Motor neuron (in vitro differentiated cells): ENCODE data around the gene CNOT4. TPM values are rescaled to one million over a fixed set of nuclear protein-coding genes. Genes with fewer than 3 reads are reported as not detected.
A peak's percentile ranks its signal among the peaks of the same experiment; 100 is the strongest.
"Not testable (repeated sequence)": the region's sequence is repeated elsewhere in the genome, so short reads cannot be mapped to it uniquely, and the experiment has no call there.

Experiments used
- ATAC-seq, 8 experiments: fragments of 200-7000 bp; cut with Tn5 transposase; replicated peaks in 6 of 8; 2 replicates each; pipeline ENCODE4 v1.8.0; 2021; ENCODE audit warnings: mild to moderate bottlenecking in 8 of 8, moderate library complexity in 8 of 8
- H3K27ac ChIP-seq, 2 donors: fragments of 250-450 bp; sonication (Bioruptor Pico); 2 replicates each; pipeline ENCODE4 v1.9.0; 2021; ENCODE audit warnings: antibody characterized with exemption in 2 of 2, mild to moderate bottlenecking in 2 of 2, moderate library complexity in 1 of 2
- H3K4me1 ChIP-seq, 2 donors: fragments of 250-450 bp; sonication (Bioruptor Pico); replicated peaks in 1 of 2; 2 replicates each; pipeline ENCODE4 v1.6.1; 2021; ENCODE audit warnings: antibody characterized with exemption in 2 of 2, mild to moderate bottlenecking in 2 of 2, moderate library complexity in 1 of 2
- H3K4me3 ChIP-seq, 5 donors: fragments of 250-450 bp; sonication (Bioruptor Pico); 2 replicates each; pipeline ENCODE4 v1.9.0; 2021; ENCODE audit warnings: antibody characterized with exemption in 5 of 5, mild to moderate bottlenecking in 5 of 5, moderate library complexity in 4 of 5
- WGBS, 10 experiments: fragments of 450-650 bp; shearing (Covaris generic); methylation state at CpG; one replicate each; pipeline ENCODE4 v1.0.0; 2022; 5-methylcytosine and 5-hydroxymethylcytosine counted together
- in situ Hi-C, 9 experiments: fragments of 400-800 bp; cut with MboI; loops; one replicate each; pipeline ENCODE4 v1.15.0; 2021; ENCODE audit warnings: low sequenced_read_pairs in 9 of 9, low pct_unique_long_range_greater_than_20kb in 2 of 9; ENCODE audit not compliant: unreplicated experiment in 9 of 9
- total RNA-seq, 8 experiments: library from RNA; unstranded; fragments of 300-600 nt; gene quantifications; 2 replicates each; pipeline versions ENCODE4 v1.2.3 to v1.2.4, GENCODE V29; 2022

CNOT4 gene
- total RNA-seq, 8 experiments from 2014 or later: 10.5 to 22.6 (median 15.5) TPM

GRCh38 chr7:135335628-135336139 is 174.2 kb downstream of the CNOT4 start:
- Histone ChIP-seq H3K27ac (no peak overlapping the region), H3K4me3 (no peak overlapping the region), H3K4me1 (peaks cover 0 to 3% of the 10 kb centered on the region in 2 donors)
- in situ Hi-C loops: no loop called here
- ATAC-seq: peak; percentile 76 to 100 (median 87)
- 0 to 43% (median 0%) methylated on average over 1 of the region's 9 CpGs; no CpG with 5 or more reads in 5 of the 10 experiments for WGBS, 10 experiments

GRCh38 chr7:135334830-135335543 is 174.9 kb downstream of the CNOT4 start:
- H3K27ac ChIP-seq: no peak overlapping the region
- 36 to 100% (median 75%) methylated on average over 1 to 8 of the region's 10 CpGs; no CpG with 5 or more reads in 2 of the 10 experiments for WGBS, 10 experiments
- in situ Hi-C loops: no loop called here
- peak in 1 of 8 experiments; percentile 8 for ATAC-seq
- H3K4me3 ChIP-seq: no peak overlapping the region
- H3K4me1 ChIP-seq: peaks cover 0 to 3% of the 10 kb centered on the region in 2 donors

GRCh38 chr7:135333946-135334345 is 176.0 kb downstream of the CNOT4 start:
- Histone ChIP-seq H3K27ac (no peak overlapping the region), H3K4me1 (peaks cover 0 to 3% of the 10 kb centered on the region in 2 donors), H3K4me3 (no peak overlapping the region)
- ATAC-seq: no peak
- WGBS, 10 experiments: 33 to 88% (median 69%) methylated on average over 1 of the region's 1 CpG; no CpG with 5 or more reads in 4 of the 10 experiments
- in situ Hi-C loops: no loop called here

- Histone ChIP-seq H3K27ac (no peak overlapping the region), H3K4me3 (no peak overlapping the region), H3K4me1 (peaks cover 0 to 3% of the 10 kb centered on the region in 2 donors)
- in situ Hi-C loops: no loop called here
- peak in 5 of 8 experiments; percentile 57 to 64 (median 59) for ATAC-seq
- WGBS, 10 experiments: 20 to 100% (median 60%) methylated on average over 1 of the region's 1 CpG; no CpG with 5 or more reads in 7 of the 10 experiments
These were observed 176.7 kb downstream of the CNOT4 start for GRCh38 chr7:135333200-135333599.

- ATAC-seq: no peak
These were observed 179.8 kb downstream of the CNOT4 start for GRCh38 chr7:135330088-135330487.

GRCh38 chr7:135328526-135328925 is 181.4 kb downstream of the CNOT4 start:
- ATAC-seq: no peak
- Histone ChIP-seq H3K27ac (no peak overlapping the region), H3K4me3 (no peak overlapping the region), H3K4me1 (no peaks in the 10 kb centered on the region)
- WGBS, 10 experiments: 20 to 88% (median 77%) methylated on average over 1 to 6 of the region's 7 CpGs; no CpG with 5 or more reads in 2 of the 10 experiments
- in situ Hi-C loops: no loop called here

More at GRCh38 chr7:135330088-135330487, 179.8 kb downstream of the CNOT4 start:
- in situ Hi-C loops: no loop called here
- Histone ChIP-seq H3K27ac (no peak overlapping the region), H3K4me1 (no peaks in the 10 kb centered on the region), H3K4me3 (no peak overlapping the region)
- WGBS, 10 experiments: 100% methylated on average over 1 of the region's 1 CpG; no CpG with 5 or more reads in 8 of the 10 experiments

- no peak for ATAC-seq
- H3K27ac ChIP-seq: no peak overlapping the region
- H3K4me3 ChIP-seq: no peak overlapping the region
- H3K4me1 ChIP-seq: no peaks in the 10 kb centered on the region
- WGBS, 10 experiments: 60 to 100% (median 93%) methylated on average over 1 to 3 of the region's 3 CpGs; no CpG with 5 or more reads in 2 of the 10 experiments
- in situ Hi-C loops: no loop called here
These were observed 181.8 kb downstream of the CNOT4 start for GRCh38 chr7:135328053-135328452.

- Histone ChIP-seq H3K4me3 (no peak overlapping the region), H3K4me1 (no peaks in the 10 kb centered on the region), H3K27ac (no peak overlapping the region)
- no peak for ATAC-seq
- 67 to 100% methylated on average over 1 to 3 of the region's 3 CpGs; no CpG with 5 or more reads in 8 of the 10 experiments for WGBS, 10 experiments
- in situ Hi-C loops: no loop called here
These were observed 182.4 kb downstream of the CNOT4 start for GRCh38 chr7:135327458-135327857.

- in situ Hi-C loops: no loop called here
- Histone ChIP-seq H3K4me3 (no peak overlapping the region), H3K4me1 (no peaks in the 10 kb centered on the region), H3K27ac (no peak overlapping the region)
- ATAC-seq: no peak
These were observed 183.1 kb downstream of the CNOT4 start for GRCh38 chr7:135326636-135327280.

- H3K27ac ChIP-seq: no peak overlapping the region
- ATAC-seq: no peak
- in situ Hi-C loops: no loop called here
- peaks cover 0 to 5% of the 10 kb centered on the region in 2 donors for H3K4me1 ChIP-seq
- 17 to 100% (median 88%) methylated on average over 1 of the region's 1 CpG; no CpG with 5 or more reads in 6 of the 10 experiments for WGBS, 10 experiments
- no peak overlapping the region for H3K4me3 ChIP-seq
These were observed 187.1 kb downstream of the CNOT4 start for GRCh38 chr7:135322571-135323340.

- WGBS, 10 experiments: 25 to 83% (median 57%) methylated on average over 1 to 4 of the region's 4 CpGs; no CpG with 5 or more reads in 2 of the 10 experiments
- peak in 3 of 8 experiments; percentile 58 to 76 (median 75) for ATAC-seq
- Histone ChIP-seq H3K4me1 (peaks cover 0 to 7% of the 10 kb centered on the region in 2 donors), H3K27ac (no peak overlapping the region), H3K4me3 (no peak overlapping the region)
- in situ Hi-C loops: no loop called here
These were observed 188.3 kb downstream of the CNOT4 start for GRCh38 chr7:135321556-135321955.

GRCh38 chr7:135320953-135321352 is 188.9 kb downstream of the CNOT4 start:
- WGBS, 10 experiments: 60 to 100% (median 100%) methylated on average over 1 to 5 of the region's 6 CpGs; no CpG with 5 or more reads in 5 of the 10 experiments
- H3K4me3 ChIP-seq, ATAC-seq, H3K27ac ChIP-seq, H3K4me1 ChIP-seq, in situ Hi-C loops: not testable (repeated sequence)
